Activated CD8-positive, alpha-beta T cell treated with anti-CD3 and anti-CD28 coated beads, Interleukin-2, amount 10 ng/mL, durations not matched to agents 7 days and 5 days (primary cell): ENCODE results near the gene MSI2. TPM values are rescaled to one million over a fixed set of nuclear protein-coding genes. Genes with fewer than 3 reads are reported as not detected.
A peak's percentile ranks its signal among the peaks of the same experiment; 100 is the strongest.
"Not testable (repeated sequence)": the region's sequence is repeated elsewhere in the genome, so short reads cannot be mapped to it uniquely, and the experiment has no call there.

ENCODE experiments used
- ATAC-seq: fragments of 150-1000 bp; cut with Tn5 transposase; one replicate; pipeline ENCODE4 v1.10.0; 2021; ENCODE audit warnings: moderate library complexity
- CTCF ChIA-PET: fragments of 350-600 bp; sonication (Branson Sonifier 250); formaldehyde crosslinking; loops from one replicate; lab custom pipeline; 2021; ENCODE audit warnings: antibody characterized with exemption; lab: Charles Lee
- POLR2A ChIA-PET: fragments of 350-600 bp; sonication (Branson Sonifier 250); formaldehyde crosslinking; loops from one replicate; lab custom pipeline; 2021; ENCODE audit warnings: antibody characterized with exemption; lab: Charles Lee
- DNase-seq: peaks from one replicate; pipeline ENCODE4 v3.0.0-alpha.2; 2020
- H3K27ac Mint-ChIP-seq: one replicate; pipeline ENCODE4 v1.8.0; 2021; ENCODE audit warnings: mild to moderate bottlenecking, mixed read lengths
- H3K27me3 Mint-ChIP-seq: one replicate; pipeline ENCODE4 v1.8.0; 2021; ENCODE audit warnings: low read depth, mixed read lengths
- H3K36me3 Mint-ChIP-seq: one replicate; pipeline ENCODE4 v1.8.0; 2021; ENCODE audit warnings: low read depth, mixed read lengths
- H3K4me1 Mint-ChIP-seq: one replicate; pipeline ENCODE4 v1.8.0; 2021; ENCODE audit warnings: low read depth, mixed read lengths
- H3K4me3 Mint-ChIP-seq: one replicate; pipeline ENCODE4 v1.8.0; 2021; ENCODE audit warnings: mild to moderate bottlenecking, mixed read lengths
- H3K9me3 Mint-ChIP-seq: one replicate; pipeline ENCODE4 v1.8.0; 2022; ENCODE audit warnings: mixed read lengths; ENCODE audit not compliant: insufficient read depth
- total RNA-seq, 2 experiments: library from RNA; stranded (reverse); gene quantifications; one replicate each; pipeline ENCODE4 v1.2.3, GENCODE V29; 2021

MSI2 gene
- 100 to 1,000 TPM; 123 to 125 TPM for total RNA-seq

GRCh38 chr17:57255776-57256681, at the start of gene MSI2:
MSI2 (plus strand) TSS chr17:57256523; CDS start chr17:57256743, 220 bp downstream.
- Mint-ChIP-seq H3K9me3 (peaks cover 3% of the 10 kb centered on the region), H3K27me3 (peaks cover 6% of the 10 kb centered on the region), H3K4me3 (peak within 1 kb of the TSS; percentile 84), H3K36me3 (peaks cover 28% of the 10 kb centered on the region), H3K4me1 (peaks cover 48% of the 10 kb centered on the region), H3K27ac (peak within 1 kb of the TSS; percentile 88)
- POLR2A ChIA-PET: interaction anchor here (0.6 to 1.7 kb wide), 2 partner anchors 15 to 176 kb away, joined by 4 to 8 read pairs; no protein-coding TSS in a partner anchor
- CTCF ChIA-PET: interaction anchor here (1.3 to 6.7 kb wide), 3 partner anchors 13 to 342 kb away, joined by 3 to 53 read pairs (median 4); no protein-coding TSS in a partner anchor
- peak; percentile 94 for DNase-seq
- peak; percentile 85 for ATAC-seq

DNA sequence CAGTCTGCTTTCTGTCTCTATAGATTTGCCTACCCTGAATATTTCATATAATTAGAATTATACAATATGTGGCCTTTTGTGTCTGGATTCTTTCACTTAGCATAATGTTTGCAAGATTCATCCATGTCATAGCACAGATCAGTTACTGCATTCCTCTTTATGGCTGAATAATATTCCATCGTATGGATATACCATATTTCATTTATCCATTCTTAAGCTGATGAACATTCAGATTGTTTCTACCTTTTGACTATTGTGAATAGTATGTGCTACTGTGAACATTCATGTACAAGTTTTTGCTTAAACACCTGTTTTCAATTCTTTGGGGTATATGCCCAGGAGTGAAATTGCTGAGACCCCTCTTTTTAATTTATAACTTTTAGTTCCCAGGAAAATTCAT, 49.4 kb upstream of the MSI2 start:
- no peaks in the 10 kb centered on the region for H3K36me3 Mint-ChIP-seq
- CTCF ChIA-PET: interaction anchor here (1.2 to 2.2 kb wide), 2 partner anchors 36 to 37 kb away, joined by 8 to 9 read pairs; no protein-coding TSS in a partner anchor
- no peaks in the 10 kb centered on the region for H3K4me1 Mint-ChIP-seq
- H3K27ac Mint-ChIP-seq: no peak overlapping the region
- peaks cover 3% of the 10 kb centered on the region for H3K9me3 Mint-ChIP-seq
- peaks cover 12% of the 10 kb centered on the region for H3K27me3 Mint-ChIP-seq
- no peak for ATAC-seq
- no peak overlapping the region for H3K4me3 Mint-ChIP-seq
- no peak for DNase-seq
- POLR2A ChIA-PET: no interaction called here

- peaks cover 3% of the 10 kb centered on the region for H3K9me3 Mint-ChIP-seq
- no peaks in the 10 kb centered on the region for H3K36me3 Mint-ChIP-seq
- ATAC-seq (no peak), DNase-seq (no peak)
- H3K4me3 Mint-ChIP-seq: no peak overlapping the region
- ChIA-PET CTCF (interaction anchor here (1.1 to 2.2 kb wide), 2 partner anchors 36 to 64 kb away, joined by 4 to 9 read pairs; no protein-coding TSS in a partner anchor), POLR2A (interaction anchor here (1.0 kb wide), 1 partner anchor 37 kb away, joined by 3 read pairs; no protein-coding TSS in a partner anchor)
- no peaks in the 10 kb centered on the region for H3K4me1 Mint-ChIP-seq
- peaks cover 12% of the 10 kb centered on the region for H3K27me3 Mint-ChIP-seq
- no peak overlapping the region for H3K27ac Mint-ChIP-seq
Observed at GRCh38 chr17:57207396-57207795, 48.9 kb upstream of the MSI2 start.

GRCh38 chr17:57210224-57210553, 46.1 kb upstream of the MSI2 start:
- ATAC-seq (no peak), DNase-seq (no peak)
- Mint-ChIP-seq H3K4me1 (no peaks in the 10 kb centered on the region), H3K36me3 (no peaks in the 10 kb centered on the region), H3K27me3 (peaks cover 12% of the 10 kb centered on the region), H3K9me3 (peaks cover 3% of the 10 kb centered on the region), H3K27ac (no peak overlapping the region), H3K4me3 (no peak overlapping the region)
- ChIA-PET POLR2A (no interaction called here), CTCF (interaction anchor here (1.2 kb wide), 1 partner anchor 33 kb away, joined by 3 read pairs; no protein-coding TSS in a partner anchor)

DNA sequence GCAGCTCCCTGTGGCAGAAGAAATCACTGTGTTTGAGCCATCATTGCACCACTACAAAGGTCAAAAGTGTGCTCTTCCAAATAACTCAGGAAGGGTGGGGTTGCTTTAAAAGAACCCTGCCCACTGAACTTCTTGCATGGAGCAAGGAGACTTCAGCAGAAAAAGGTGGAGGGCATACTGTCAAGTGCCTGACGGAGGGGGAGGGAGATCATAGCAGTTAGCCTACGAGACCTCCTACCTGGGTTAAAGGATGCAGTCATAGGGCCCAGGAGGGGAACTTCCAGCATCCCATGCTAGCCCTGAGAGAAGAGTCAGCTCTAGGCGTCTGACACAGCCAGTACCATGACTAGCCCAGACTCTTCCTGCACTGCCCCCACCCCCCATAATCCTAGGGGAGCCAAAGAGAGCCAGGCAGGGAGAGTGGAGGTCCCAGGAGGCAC, 45.3 kb upstream of the MSI2 start:
- Mint-ChIP-seq H3K27ac (no peak overlapping the region), H3K27me3 (peaks cover 14% of the 10 kb centered on the region), H3K4me3 (no peak overlapping the region), H3K4me1 (no peaks in the 10 kb centered on the region), H3K36me3 (no peaks in the 10 kb centered on the region), H3K9me3 (peaks cover 3% of the 10 kb centered on the region)
- CTCF ChIA-PET: interaction anchor here (1.2 kb wide), 1 partner anchor 32 kb away, joined by 3 read pairs; no protein-coding TSS in a partner anchor
- no peak for ATAC-seq
- DNase-seq: no peak
- POLR2A ChIA-PET: interaction anchor here (0.6 kb wide), 1 partner anchor 561 kb away, joined by 4 read pairs; no protein-coding TSS in a partner anchor

DNA sequence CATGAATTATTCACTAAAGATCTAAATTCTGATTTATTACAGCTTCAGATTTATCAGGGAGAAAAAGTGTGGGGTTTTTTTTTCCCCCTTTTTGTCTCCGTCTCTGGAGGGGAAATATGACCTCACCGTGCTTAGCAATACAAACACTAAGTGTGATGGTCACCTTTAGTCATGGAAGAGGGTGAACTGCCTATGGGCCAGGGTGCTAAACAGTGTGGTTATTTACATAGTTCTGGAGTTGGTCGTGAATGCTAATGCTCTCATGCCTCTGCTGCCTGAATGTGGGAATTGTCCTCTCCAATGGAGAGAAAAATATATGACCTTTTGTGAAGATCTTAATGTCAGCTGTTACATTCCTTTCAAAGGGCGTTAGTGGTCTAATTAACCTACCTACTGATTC, 44.8 kb upstream of the MSI2 start:
- DNase-seq: no peak
- peaks cover 3% of the 10 kb centered on the region for H3K9me3 Mint-ChIP-seq
- no peak overlapping the region for H3K4me3 Mint-ChIP-seq
- H3K27me3 Mint-ChIP-seq: peaks cover 17% of the 10 kb centered on the region
- H3K4me1 Mint-ChIP-seq: no peaks in the 10 kb centered on the region
- no peaks in the 10 kb centered on the region for H3K36me3 Mint-ChIP-seq
- no peak for ATAC-seq
- H3K27ac Mint-ChIP-seq: no peak overlapping the region
- POLR2A ChIA-PET: interaction anchor here (0.6 kb wide), 1 partner anchor 560 kb away, joined by 4 read pairs; no protein-coding TSS in a partner anchor
- CTCF ChIA-PET: interaction anchor here (1.2 kb wide), 1 partner anchor 31 kb away, joined by 3 read pairs; no protein-coding TSS in a partner anchor

DNA sequence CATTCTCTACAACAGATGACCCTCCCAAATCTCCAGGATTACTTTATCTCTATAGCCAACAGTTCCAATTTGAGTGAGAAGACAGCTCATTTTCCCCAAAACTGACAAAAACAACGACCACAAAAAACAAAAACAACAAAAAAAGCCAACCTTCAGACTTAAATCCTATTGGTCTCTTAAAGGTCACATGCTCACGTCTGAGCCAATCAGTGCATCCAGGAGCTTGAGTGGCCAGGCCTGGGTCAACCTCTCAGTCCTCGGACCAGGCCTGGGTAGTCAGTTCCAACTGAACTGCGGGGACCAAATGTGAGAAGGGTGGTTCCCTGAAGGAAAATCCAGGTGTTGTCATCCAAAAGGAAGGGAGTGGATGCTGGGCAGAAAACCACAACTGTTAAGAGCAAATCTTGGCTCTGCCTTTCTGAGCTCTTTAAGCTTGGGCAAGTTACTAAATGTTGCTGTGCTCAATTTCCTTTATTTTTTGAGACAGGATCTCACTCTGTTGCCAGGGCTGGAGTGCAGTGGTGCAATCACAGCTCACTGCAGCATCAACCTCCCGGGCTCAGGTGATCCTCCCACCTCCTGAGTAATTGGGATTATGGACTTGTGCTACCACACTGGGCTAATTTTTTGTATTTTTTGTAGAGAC, 43.0 kb upstream of the MSI2 start:
- ChIA-PET POLR2A (no interaction called here), CTCF (interaction anchor here (0.7 kb wide), 1 partner anchor 106 kb away, joined by 3 read pairs; no protein-coding TSS in a partner anchor)
- Mint-ChIP-seq H3K27ac (no peak overlapping the region), H3K27me3 (peaks cover 20% of the 10 kb centered on the region), H3K36me3 (no peaks in the 10 kb centered on the region), H3K4me3 (no peak overlapping the region), H3K9me3 (peaks cover 7% of the 10 kb centered on the region), H3K4me1 (no peaks in the 10 kb centered on the region)
- DNase-seq: no peak
- no peak for ATAC-seq

DNA sequence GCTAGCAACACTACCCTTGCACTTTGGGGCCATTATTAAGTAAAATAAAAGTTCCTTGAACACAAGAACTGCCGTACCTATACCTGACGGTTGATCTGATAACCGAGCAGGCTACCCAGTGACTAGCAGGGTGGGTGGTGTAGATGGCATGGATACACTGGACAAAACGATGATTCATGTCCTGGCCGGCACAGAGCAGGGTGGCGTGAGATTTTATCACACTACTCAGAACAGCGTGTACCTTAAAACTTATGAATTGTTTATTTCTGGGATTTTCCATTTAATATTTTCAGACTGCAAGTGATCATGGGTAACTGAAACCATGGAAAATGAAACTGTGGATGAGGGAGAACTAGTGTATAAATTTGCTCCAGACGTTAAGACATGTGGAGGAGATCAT, 41.0 kb upstream of the MSI2 start:
- POLR2A ChIA-PET: no interaction called here
- Mint-ChIP-seq H3K27ac (no peak overlapping the region), H3K9me3 (peaks cover 4% of the 10 kb centered on the region), H3K27me3 (peaks cover 21% of the 10 kb centered on the region), H3K4me1 (no peaks in the 10 kb centered on the region), H3K4me3 (no peak overlapping the region), H3K36me3 (no peaks in the 10 kb centered on the region)
- DNase-seq (no peak), ATAC-seq (no peak)
- CTCF ChIA-PET: no interaction called here

GRCh38 chr17:57221366-57222350, 34.7 kb upstream of the MSI2 start:
- POLR2A ChIA-PET: no interaction called here
- H3K27me3 Mint-ChIP-seq: peaks cover 22% of the 10 kb centered on the region
- peaks cover 11% of the 10 kb centered on the region for H3K9me3 Mint-ChIP-seq

DNA sequence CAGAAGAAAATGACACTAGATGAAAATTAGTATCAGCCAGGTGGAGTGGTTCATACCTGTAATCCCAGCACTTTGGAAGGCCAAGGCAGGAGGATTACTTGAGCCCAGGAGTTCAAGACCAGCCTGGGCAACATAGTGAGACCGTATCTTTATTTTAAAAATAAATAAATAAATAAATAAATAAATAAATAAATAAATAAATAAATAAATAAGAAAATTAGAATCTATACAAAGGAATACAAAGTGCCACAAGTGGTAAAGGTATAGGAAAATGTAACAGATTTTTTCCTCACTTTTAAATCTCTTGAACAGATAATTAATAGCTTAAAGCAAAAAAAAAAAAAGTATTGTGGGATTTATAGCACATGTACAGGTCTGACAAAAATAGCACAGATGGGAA, 33.9 kb upstream of the MSI2 start:
- H3K27ac Mint-ChIP-seq, DNase-seq, H3K4me1 Mint-ChIP-seq, ATAC-seq, POLR2A ChIA-PET, H3K36me3 Mint-ChIP-seq, H3K9me3 Mint-ChIP-seq, H3K4me3 Mint-ChIP-seq, CTCF ChIA-PET: not testable (repeated sequence)
- H3K27me3 Mint-ChIP-seq: peaks cover 24% of the 10 kb centered on the region

More at GRCh38 chr17:57221366-57222350, 34.7 kb upstream of the MSI2 start:
- H3K4me1 Mint-ChIP-seq: no peaks in the 10 kb centered on the region
- no peaks in the 10 kb centered on the region for H3K36me3 Mint-ChIP-seq
- CTCF ChIA-PET: no interaction called here
- DNase-seq (no peak), ATAC-seq (no peak)
- H3K27ac Mint-ChIP-seq: no peak overlapping the region
- H3K4me3 Mint-ChIP-seq: no peak overlapping the region

DNA sequence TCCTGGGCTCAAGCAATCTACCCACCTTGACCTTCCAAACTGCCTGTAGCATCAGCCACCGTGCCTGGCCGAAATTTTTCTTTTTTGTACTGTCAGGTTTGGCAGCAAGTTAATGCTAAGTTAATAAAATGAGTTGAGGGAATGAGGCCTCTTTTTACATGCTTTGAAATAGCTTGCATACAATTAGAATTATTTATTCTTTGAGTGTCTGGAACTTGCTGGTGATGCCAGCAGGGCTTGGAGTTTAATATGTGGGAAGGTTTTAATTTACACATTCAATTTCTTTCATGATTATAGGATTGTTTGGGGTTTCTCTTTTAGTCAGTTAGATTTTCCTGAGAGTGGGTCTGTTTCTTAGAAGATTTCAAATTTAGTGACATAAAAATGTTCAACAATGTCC, 31.2 kb upstream of the MSI2 start:
- no peaks in the 10 kb centered on the region for H3K4me1 Mint-ChIP-seq
- H3K4me3 Mint-ChIP-seq: no peak overlapping the region
- H3K36me3 Mint-ChIP-seq: no peaks in the 10 kb centered on the region
- peaks cover 25% of the 10 kb centered on the region for H3K27me3 Mint-ChIP-seq
- ChIA-PET POLR2A (no interaction called here), CTCF (no interaction called here)
- H3K9me3 Mint-ChIP-seq: peaks cover 8% of the 10 kb centered on the region
- DNase-seq (no peak), ATAC-seq (no peak)
- no peak overlapping the region for H3K27ac Mint-ChIP-seq
